KMS-11 (cell line): ENCODE measurements around the gene RAB13.

Source experiments
- H2AFZ ChIP-seq: fragments of 200-600 bp; sonication (generic); 2 replicates; pipeline ENCODE4 v1.6.1; 2016; ENCODE audit warnings: antibody characterized with exemption, mixed run types, low read depth
- H3K27ac ChIP-seq: fragments of 200-600 bp; sonication (generic); 2 replicates; pipeline ENCODE4 v1.6.1; 2016; ENCODE audit warnings: mild to moderate bottlenecking, mixed run types
- H3K27me3 ChIP-seq: fragments of 200-600 bp; sonication (generic); 2 replicates; pipeline ENCODE4 v1.6.1; 2017; ENCODE audit warnings: mild to moderate bottlenecking, low read depth, mixed run types, moderate library complexity; ENCODE audit not compliant: insufficient read depth
- H3K36me3 ChIP-seq: fragments of 200-600 bp; sonication (generic); 2 replicates; pipeline ENCODE4 v1.6.1; 2017; ENCODE audit warnings: mild to moderate bottlenecking, mixed run types; ENCODE audit not compliant: insufficient read depth
- H3K4me1 ChIP-seq: fragments of 200-600 bp; sonication (generic); 2 replicates; pipeline ENCODE4 v1.6.1; 2016; ENCODE audit warnings: mild to moderate bottlenecking, low read depth, mixed run types; ENCODE audit not compliant: poor library complexity, severe bottlenecking
- H3K4me2 ChIP-seq: fragments of 200-600 bp; sonication (generic); 2 replicates; pipeline ENCODE4 v1.7.0; 2016; ENCODE audit warnings: mild to moderate bottlenecking, mixed run types
- H3K4me3 ChIP-seq: fragments of 200-600 bp; sonication (generic); IDR thresholded peaks from 2 replicates; pipeline ENCODE4 v1.6.1; 2017; ENCODE audit warnings: low read depth, low read length, mixed read lengths; ENCODE audit not compliant: insufficient read depth
- H3K79me2 ChIP-seq: fragments of 200-600 bp; sonication (generic); 2 replicates; pipeline ENCODE4 v1.6.1; 2016; ENCODE audit warnings: low read depth, mixed run types; ENCODE audit not compliant: insufficient read depth
- H3K9ac ChIP-seq: fragments of 200-600 bp; sonication (generic); 2 replicates; pipeline ENCODE4 v1.6.1; 2016; ENCODE audit warnings: mild to moderate bottlenecking, mixed run types
- H4K20me1 ChIP-seq: fragments of 200-600 bp; sonication (generic); 2 replicates; pipeline ENCODE4 v1.6.1; 2016; ENCODE audit warnings: mild to moderate bottlenecking, mixed run types; ENCODE audit not compliant: insufficient read depth
- TF ChIP-seq, protein P1 (sequence below): fragments of 200-600 bp; sonication (generic); conservative IDR thresholded peaks from 2 replicates; pipeline ENCODE4 v1.6.1; 2017; ENCODE audit warnings: low read depth, mild to moderate bottlenecking, antibody characterized with exemption, low read length, moderate library complexity, mixed read lengths

The RAB13 gene

DNA sequence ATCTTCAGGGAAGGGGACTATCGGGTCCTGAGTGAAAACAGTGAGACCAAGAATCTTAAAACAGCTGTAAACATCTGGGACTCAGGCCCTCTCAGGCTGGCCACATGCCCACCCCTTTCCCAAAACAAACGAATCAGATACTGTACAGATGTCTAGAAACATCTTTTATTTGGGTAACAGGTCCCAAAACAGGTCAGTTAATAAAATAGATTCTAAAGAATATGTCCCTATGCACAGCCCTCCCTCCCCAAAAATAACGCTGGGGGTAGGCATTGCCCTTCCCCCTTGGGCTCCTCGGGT, 27.2 kb downstream of the RAB13 start:
- Histone ChIP-seq H2AFZ (peak overlapping the region; percentile 76; the same call in 1 of the 2 replicates), H3K27ac (no peak overlapping the region), H3K79me2 (peaks cover 55% of the 10 kb centered on the region), H3K4me3 (no peak overlapping the region), H3K4me1 (peaks cover 43% of the 10 kb centered on the region), H3K9ac (no peak overlapping the region), H3K36me3 (no peaks in the 10 kb centered on the region), H4K20me1 (0 out of 2 replicates have a peak, but pooled peaks cover 7% of the 10 kb centered on the region), H3K4me2 (peak overlapping the region; percentile 70; the same call in 1 of the 2 replicates), H3K27me3 (no peaks in the 10 kb centered on the region)
- TF ChIP-seq, protein P1, sequence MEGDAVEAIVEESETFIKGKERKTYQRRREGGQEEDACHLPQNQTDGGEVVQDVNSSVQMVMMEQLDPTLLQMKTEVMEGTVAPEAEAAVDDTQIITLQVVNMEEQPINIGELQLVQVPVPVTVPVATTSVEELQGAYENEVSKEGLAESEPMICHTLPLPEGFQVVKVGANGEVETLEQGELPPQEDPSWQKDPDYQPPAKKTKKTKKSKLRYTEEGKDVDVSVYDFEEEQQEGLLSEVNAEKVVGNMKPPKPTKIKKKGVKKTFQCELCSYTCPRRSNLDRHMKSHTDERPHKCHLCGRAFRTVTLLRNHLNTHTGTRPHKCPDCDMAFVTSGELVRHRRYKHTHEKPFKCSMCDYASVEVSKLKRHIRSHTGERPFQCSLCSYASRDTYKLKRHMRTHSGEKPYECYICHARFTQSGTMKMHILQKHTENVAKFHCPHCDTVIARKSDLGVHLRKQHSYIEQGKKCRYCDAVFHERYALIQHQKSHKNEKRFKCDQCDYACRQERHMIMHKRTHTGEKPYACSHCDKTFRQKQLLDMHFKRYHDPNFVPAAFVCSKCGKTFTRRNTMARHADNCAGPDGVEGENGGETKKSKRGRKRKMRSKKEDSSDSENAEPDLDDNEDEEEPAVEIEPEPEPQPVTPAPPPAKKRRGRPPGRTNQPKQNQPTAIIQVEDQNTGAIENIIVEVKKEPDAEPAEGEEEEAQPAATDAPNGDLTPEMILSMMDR = no peak

DNA sequence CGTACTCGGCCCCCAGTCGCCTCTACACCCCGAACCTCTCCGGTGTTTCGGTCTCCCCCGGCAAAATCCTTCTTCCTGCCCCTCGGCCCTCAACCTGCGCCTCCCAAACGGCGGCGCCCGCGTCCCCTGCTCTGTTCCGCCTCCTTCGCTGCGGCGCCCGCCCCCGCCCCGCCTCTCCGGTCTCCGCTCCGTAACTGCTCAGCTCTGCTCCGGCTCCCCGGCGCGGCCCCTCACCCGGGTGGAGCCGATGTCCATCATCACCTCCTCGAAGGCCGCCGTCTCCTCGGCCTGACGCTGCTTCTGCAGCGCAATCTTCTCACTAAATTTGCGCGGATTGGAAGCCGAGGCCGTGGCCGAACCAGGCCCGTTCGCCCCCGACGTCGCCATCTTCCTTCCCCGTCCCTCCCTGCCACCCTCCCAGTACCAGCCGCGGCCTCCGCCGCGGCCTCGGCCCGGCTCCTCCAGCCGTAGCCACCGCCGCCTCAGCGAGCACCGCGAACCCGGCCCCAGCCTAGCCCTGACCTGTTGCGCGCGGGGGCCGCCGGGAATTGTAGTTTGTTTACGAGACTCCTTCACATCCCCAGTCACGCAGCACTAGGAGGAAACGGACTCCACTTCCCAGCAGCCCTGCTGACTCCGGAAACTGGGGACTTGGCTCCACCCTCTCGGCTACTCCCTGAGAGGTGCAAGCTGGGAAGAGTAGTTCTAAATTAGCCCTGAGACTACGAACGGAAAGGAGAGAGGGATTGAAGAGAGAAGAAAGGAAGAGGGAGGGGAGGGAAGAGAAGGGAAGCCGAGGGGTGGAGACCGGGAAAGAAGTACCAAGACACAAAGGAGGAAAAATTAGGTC, 27.8 kb downstream of the RAB13 start, which contains the start of gene CRTC2:
TSS of gene CRTC2 (minus strand) at position 502 of the 850 bp plus-strand sequence. CDS start at position 387, 115 bp downstream.
- no peaks in the 10 kb centered on the region for H3K36me3 ChIP-seq
- 0 out of 2 replicates have a peak, but pooled peaks cover 7% of the 10 kb centered on the region for H4K20me1 ChIP-seq
- H3K79me2 ChIP-seq = peaks cover 56% of the 10 kb centered on the region
- H3K27ac ChIP-seq = peak within 1 kb of the TSS; percentile 38
- TF ChIP-seq, protein P1 = no peak
- peaks cover 41% of the 10 kb centered on the region for H3K4me1 ChIP-seq
- peak within 1 kb of the TSS; percentile 76 for H2AFZ ChIP-seq
- peak within 1 kb of the TSS; percentile 55 for H3K9ac ChIP-seq
- H3K4me3 ChIP-seq = peak within 1 kb of the TSS; percentile 99
- H3K27me3 ChIP-seq = no peaks in the 10 kb centered on the region
- peak within 1 kb of the TSS; percentile 70 for H3K4me2 ChIP-seq

GRCh38 chr1:153957744-153958110, 28.4 kb downstream of the RAB13 start:
- Histone ChIP-seq H3K4me2 (peak overlapping the region; percentile 70), H3K4me3 (peak overlapping the region; percentile 99), H3K36me3 (no peaks in the 10 kb centered on the region; the same call in 1 of the 2 replicates), H2AFZ (peak overlapping the region; percentile 76), H3K27ac (peak overlapping the region; percentile 38), H3K9ac (peak overlapping the region; percentile 55), H3K27me3 (no peaks in the 10 kb centered on the region), H4K20me1 (0 out of 2 replicates have a peak, but pooled peaks cover 7% of the 10 kb centered on the region), H3K4me1 (peaks cover 39% of the 10 kb centered on the region), H3K79me2 (peaks cover 52% of the 10 kb centered on the region)
- TF ChIP-seq, protein P1 = no peak

GRCh38 chr1:153956997-153957715, 29.0 kb downstream of the RAB13 start:
- TF ChIP-seq, protein P1 = no peak

More at GRCh38 chr1:153956997-153957715, 29.0 kb downstream of the RAB13 start:
- Histone ChIP-seq H3K27ac (peak overlapping the region; percentile 38; the same call in 1 of the 2 replicates), H3K4me3 (peak overlapping the region; percentile 99), H3K9ac (peak overlapping the region; percentile 55; the same call in 1 of the 2 replicates), H3K27me3 (no peaks in the 10 kb centered on the region), H3K36me3 (no peaks in the 10 kb centered on the region; the same call in 1 of the 2 replicates), H3K4me1 (peaks cover 34% of the 10 kb centered on the region), H4K20me1 (0 out of 2 replicates have a peak, but pooled peaks cover 7% of the 10 kb centered on the region), H3K79me2 (peaks cover 46% of the 10 kb centered on the region), H2AFZ (peak overlapping the region; percentile 76; the same call in 1 of the 2 replicates), H3K4me2 (peak overlapping the region; percentile 70)
